ENCODE results near the gene GDAP1L1. TPM values are rescaled to one million over a fixed set of nuclear protein-coding genes. Genes with fewer than 3 reads are reported as not detected.

The GDAP1L1 gene
- total and polyA plus RNA-seq, 4 donors, result not detected

DNA sequence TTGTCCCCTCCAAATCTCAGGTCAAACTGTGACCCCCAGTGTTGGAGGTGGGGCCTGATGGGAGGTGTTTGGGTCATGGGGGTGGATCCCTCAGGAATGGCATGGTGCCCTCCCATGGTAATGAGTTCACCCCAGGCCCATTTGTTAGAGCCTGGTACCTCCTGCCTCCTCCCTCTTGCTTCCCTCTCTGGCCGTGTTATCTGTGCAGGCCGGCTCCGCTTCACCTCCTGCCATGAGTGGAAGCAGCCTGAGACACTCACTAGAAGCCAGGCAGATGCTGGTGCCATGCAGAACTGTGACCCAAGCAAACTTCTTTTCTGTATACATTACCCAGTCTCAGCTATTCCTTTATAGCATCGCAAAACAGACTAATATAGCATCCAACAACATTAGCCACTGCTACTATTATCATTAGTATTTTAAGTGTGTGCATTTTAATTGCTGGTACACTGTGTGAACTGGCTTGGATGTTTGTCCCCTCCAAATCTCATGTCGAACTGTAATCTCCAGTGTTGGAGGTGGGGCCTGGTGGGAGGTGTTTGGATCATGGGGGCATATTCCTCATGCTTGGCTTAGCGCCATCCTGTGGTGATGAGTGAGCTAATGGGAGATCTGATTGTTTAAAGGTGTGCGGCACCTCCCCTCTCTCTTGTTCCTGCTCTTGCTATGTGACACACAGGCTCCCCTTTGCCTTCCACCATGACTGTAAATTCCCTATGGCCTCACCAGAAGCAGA lies 24.3 kb upstream of the GDAP1L1 start (continued):
- TF ChIP-seq, protein P1, sequence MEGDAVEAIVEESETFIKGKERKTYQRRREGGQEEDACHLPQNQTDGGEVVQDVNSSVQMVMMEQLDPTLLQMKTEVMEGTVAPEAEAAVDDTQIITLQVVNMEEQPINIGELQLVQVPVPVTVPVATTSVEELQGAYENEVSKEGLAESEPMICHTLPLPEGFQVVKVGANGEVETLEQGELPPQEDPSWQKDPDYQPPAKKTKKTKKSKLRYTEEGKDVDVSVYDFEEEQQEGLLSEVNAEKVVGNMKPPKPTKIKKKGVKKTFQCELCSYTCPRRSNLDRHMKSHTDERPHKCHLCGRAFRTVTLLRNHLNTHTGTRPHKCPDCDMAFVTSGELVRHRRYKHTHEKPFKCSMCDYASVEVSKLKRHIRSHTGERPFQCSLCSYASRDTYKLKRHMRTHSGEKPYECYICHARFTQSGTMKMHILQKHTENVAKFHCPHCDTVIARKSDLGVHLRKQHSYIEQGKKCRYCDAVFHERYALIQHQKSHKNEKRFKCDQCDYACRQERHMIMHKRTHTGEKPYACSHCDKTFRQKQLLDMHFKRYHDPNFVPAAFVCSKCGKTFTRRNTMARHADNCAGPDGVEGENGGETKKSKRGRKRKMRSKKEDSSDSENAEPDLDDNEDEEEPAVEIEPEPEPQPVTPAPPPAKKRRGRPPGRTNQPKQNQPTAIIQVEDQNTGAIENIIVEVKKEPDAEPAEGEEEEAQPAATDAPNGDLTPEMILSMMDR (IDR thresholded peaks at IDR 0.05; ENCODE audit: low read depth, low read length, missing input control), result no peak
- TF ChIP-seq YY1 (IDR thresholded peaks at IDR 0.05) (no peak), FOXA1 (IDR thresholded peaks at IDR 0.05) (no peak)

DNA sequence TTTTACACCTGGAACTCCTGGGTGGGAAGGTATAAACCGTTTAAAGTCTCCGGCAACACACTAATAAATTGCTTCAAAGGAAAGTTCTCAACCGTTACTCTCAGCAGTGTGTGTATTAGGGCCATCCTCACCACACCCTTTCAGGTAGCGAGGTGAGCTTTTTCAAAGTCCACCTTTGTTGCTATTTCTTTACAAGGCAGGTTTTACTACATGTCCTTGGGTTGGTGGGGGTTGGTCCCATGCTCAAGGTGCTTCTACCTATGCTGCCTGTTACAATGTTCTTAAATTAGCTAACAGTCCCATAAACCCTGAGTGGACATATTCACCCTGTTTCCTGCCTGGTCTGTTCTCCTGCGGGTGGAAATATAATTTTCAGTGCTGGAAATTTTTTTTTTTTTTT lies 23.4 kb upstream of the GDAP1L1 start:
- H3K9me3 ChIP-seq (ENCODE audit: control insufficient read depth in 4 of 4, low read length in 3 of 4), result no peaks in the 10 kb centered on the region
- H3K4me3 ChIP-seq (ENCODE audit: low read depth in 1 of 3, low read length in 3 of 3), result no peak overlapping the region
- TF ChIP-seq HNF4A (conservative IDR thresholded peaks at IDR 0.05) (no peak), RAD21 (IDR thresholded peaks at IDR 0.05) (no peak), SP1 (IDR thresholded peaks at IDR 0.05) (no peak), HNF4G (IDR thresholded peaks at IDR 0.05) (no peak), FOXA2 (IDR thresholded peaks at IDR 0.05) (no peak), RXRA (IDR thresholded peaks at IDR 0.05) (no peak), JUND (IDR thresholded peaks at IDR 0.05) (no peak), FOXA1 (IDR thresholded peaks at IDR 0.05) (no peak), TAF1 (conservative IDR thresholded peaks at IDR 0.05) (no peak), GABPA (IDR thresholded peaks at IDR 0.05 in 1 of 2, conservative IDR thresholded peaks at IDR 0.05 in 1 of 2) (no peak), EGR1 (IDR thresholded peaks at IDR 0.05; ENCODE audit: low read depth in 2 of 2) (no peak), NR2F2 (IDR thresholded peaks at IDR 0.05) (no peak), YY1 (IDR thresholded peaks at IDR 0.05) (no peak)
- TF ChIP-seq, protein P1 (IDR thresholded peaks at IDR 0.05; ENCODE audit: low read depth, low read length, missing input control), result no peak
- TF ChIP-seq, protein P2, sequence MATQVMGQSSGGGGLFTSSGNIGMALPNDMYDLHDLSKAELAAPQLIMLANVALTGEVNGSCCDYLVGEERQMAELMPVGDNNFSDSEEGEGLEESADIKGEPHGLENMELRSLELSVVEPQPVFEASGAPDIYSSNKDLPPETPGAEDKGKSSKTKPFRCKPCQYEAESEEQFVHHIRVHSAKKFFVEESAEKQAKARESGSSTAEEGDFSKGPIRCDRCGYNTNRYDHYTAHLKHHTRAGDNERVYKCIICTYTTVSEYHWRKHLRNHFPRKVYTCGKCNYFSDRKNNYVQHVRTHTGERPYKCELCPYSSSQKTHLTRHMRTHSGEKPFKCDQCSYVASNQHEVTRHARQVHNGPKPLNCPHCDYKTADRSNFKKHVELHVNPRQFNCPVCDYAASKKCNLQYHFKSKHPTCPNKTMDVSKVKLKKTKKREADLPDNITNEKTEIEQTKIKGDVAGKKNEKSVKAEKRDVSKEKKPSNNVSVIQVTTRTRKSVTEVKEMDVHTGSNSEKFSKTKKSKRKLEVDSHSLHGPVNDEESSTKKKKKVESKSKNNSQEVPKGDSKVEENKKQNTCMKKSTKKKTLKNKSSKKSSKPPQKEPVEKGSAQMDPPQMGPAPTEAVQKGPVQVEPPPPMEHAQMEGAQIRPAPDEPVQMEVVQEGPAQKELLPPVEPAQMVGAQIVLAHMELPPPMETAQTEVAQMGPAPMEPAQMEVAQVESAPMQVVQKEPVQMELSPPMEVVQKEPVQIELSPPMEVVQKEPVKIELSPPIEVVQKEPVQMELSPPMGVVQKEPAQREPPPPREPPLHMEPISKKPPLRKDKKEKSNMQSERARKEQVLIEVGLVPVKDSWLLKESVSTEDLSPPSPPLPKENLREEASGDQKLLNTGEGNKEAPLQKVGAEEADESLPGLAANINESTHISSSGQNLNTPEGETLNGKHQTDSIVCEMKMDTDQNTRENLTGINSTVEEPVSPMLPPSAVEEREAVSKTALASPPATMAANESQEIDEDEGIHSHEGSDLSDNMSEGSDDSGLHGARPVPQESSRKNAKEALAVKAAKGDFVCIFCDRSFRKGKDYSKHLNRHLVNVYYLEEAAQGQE (IDR thresholded peaks at IDR 0.05), result no peak
- TF ChIP-seq, protein P3, sequence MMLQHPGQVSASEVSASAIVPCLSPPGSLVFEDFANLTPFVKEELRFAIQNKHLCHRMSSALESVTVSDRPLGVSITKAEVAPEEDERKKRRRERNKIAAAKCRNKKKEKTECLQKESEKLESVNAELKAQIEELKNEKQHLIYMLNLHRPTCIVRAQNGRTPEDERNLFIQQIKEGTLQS (IDR thresholded peaks at IDR 0.05), result no peak
- TF ChIP-seq, protein P4, sequence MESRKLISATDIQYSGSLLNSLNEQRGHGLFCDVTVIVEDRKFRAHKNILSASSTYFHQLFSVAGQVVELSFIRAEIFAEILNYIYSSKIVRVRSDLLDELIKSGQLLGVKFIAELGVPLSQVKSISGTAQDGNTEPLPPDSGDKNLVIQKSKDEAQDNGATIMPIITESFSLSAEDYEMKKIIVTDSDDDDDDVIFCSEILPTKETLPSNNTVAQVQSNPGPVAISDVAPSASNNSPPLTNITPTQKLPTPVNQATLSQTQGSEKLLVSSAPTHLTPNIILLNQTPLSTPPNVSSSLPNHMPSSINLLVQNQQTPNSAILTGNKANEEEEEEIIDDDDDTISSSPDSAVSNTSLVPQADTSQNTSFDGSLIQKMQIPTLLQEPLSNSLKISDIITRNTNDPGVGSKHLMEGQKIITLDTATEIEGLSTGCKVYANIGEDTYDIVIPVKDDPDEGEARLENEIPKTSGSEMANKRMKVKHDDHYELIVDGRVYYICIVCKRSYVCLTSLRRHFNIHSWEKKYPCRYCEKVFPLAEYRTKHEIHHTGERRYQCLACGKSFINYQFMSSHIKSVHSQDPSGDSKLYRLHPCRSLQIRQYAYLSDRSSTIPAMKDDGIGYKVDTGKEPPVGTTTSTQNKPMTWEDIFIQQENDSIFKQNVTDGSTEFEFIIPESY (IDR thresholded peaks at IDR 0.05), result no peak
- no peaks in the 10 kb centered on the region for H3K4me1 ChIP-seq (ENCODE audit: control insufficient read depth in 4 of 4, insufficient read depth in 4 of 4, low read length in 3 of 4)
- peaks cover 0 to 2% (median 0%) of the 10 kb centered on the region in 4 donors for H3K36me3 ChIP-seq (ENCODE audit: control insufficient read depth in 4 of 4, insufficient read depth in 3 of 4, low read depth in 1 of 4, low read length in 3 of 4)
- 85% methylated on average over 5 of the region's 5 CpGs for WGBS
- H3K27ac ChIP-seq (ENCODE audit: low read depth in 1 of 2, low read length in 2 of 2), result no peak overlapping the region
- DNase-seq (ENCODE audit: low spot score), result no peak
- H3K27me3 ChIP-seq (ENCODE audit: control insufficient read depth in 4 of 4, insufficient read depth in 4 of 4, low read length in 3 of 4), result no peaks in the 10 kb centered on the region
- no peak overlapping the region for H3K9ac ChIP-seq (ENCODE audit: low read depth in 1 of 2, low read length in 2 of 2)
